LHCN-M2 (cell line): ENCODE measurements around the gene RPS17. TPM values are rescaled to one million over a fixed set of nuclear protein-coding genes. Genes with fewer than 3 reads are reported as not detected.

Experiments
- DNase-seq: peaks from one replicate; pipeline ENCODE4 v3.0.0-alpha.2; 2012; ENCODE audit warnings: low read depth
- polyA plus RNA-seq: library from polyadenylated mRNA; unstranded; fragments of >200 nt; gene quantifications from one replicate; pipeline ENCODE4 v1.2.1, GENCODE V29; 2012; ENCODE audit warnings: missing spikeins
- total RNA-seq: library from RNA; depleted of rRNA; stranded (reverse); fragments of >200 nt; gene quantifications from 2 replicates; pipeline ENCODE4 v1.2.3, GENCODE V29; 2014; rRNA removed

Gene RPS17
- 1,978 and 2,526 TPM in 2 replicates for total RNA-seq
- polyA plus RNA-seq: 3,918 TPM

DNA sequence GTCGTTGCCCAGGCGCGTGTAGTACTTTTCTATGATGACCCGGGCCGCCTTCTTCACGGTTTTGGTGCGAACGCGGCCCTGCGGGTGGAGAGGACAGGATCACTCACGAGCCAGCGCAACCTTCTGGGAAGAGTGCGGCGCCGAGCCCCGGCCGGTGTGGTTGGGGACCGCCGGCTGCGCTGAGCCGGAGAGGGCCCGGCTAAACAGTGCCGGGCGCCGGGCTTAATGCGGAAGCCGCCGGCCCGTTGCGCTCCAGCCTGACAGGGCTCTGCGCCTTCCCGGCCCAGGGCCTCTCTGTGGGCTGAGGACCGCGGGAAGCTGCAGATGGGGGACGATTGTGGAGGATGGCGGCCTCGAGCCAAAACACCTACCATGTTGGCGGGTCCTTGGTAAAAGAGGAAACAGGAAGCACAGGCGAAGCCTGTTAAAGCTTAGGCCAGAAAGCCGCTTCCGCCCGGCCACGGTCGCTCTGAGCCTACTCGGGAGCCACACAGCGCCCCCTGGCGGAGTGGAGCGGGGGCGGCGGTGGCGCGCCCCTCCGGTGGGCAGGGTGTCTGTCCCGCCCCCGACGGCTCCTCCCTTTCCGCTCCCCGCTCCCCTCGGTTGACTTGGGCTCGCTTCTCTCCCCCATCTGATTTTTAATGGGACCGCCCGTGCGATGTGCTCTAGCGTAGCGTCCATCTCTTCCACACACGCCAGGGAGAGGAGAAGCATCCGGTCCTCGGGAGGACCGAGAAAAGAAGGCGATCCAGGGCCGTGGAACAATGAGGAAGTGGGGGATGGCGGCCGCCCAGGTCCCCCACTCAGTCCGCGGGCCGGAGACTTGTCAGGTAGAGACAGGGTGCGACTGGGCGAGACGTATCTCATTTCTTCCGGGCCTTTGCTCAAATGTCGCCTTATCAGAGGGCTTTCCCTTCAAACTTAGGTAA lies at the start of gene RPS17:
Gene RPS17 (minus strand): TSS at position 403 of the 929 bp plus-strand sequence. CDS start 29 bp downstream, at position 374.
- DNase-seq: peak; percentile 95

DNA sequence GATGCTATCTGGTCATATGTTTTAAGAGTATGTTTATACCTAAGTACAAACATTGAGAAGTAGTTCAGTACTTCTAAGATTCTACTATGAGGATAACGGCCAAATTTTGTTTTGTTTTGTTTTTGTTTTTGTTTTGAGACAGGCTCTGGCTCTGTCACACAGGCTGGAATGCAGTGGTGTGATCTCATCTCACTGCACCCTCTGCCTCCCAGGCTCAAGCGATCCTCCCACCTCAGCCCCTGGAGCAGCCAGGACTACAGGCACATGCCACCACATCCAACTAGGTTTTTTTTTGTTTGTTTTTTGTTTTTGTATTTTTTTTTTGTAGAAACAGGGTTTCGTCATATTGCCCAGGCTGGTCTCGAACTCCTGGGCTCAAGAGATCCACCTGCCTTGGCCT lies 47.5 kb upstream of the RPS17 start:
- no peak for DNase-seq

DNA sequence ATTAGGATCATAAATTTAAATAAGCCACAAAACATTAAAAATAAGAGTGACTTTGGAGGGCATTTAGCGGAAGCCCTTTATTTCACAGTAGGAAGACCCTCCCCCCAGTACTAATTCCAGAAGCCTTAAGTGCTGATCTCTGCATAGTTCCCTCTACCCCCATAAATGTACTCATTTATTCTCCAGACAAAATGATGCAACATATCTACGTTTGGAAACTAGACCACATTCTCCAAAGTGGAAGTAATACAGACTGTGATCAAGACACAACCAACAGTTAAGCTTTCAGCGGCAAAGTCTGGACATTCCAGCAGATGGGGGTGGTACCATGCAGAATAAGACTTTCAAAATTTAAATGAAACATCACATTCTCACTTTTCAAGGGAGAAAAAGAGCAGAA lies 44.8 kb upstream of the RPS17 start:
- DNase-seq: no peak

DNA sequence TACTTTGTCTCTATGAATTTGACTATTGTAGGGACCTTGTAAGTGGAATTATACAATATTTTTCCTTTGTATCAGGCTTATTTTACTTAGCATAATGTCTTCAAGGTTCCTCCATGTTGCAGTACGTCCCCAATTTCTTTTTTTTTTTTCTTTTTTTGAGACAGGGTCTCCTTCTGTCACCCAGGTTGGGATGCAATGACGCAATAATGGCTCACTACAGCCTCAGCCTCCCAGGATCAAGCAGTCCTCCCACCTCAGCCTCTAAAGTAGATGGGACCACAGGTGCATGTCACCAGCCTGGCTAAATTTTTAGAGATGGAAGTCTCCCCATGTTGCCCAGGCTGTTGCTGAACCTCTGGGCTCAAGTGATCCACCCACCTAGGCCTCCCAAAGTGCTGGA lies 40.5 kb upstream of the RPS17 start:
- no peak for DNase-seq

DNA sequence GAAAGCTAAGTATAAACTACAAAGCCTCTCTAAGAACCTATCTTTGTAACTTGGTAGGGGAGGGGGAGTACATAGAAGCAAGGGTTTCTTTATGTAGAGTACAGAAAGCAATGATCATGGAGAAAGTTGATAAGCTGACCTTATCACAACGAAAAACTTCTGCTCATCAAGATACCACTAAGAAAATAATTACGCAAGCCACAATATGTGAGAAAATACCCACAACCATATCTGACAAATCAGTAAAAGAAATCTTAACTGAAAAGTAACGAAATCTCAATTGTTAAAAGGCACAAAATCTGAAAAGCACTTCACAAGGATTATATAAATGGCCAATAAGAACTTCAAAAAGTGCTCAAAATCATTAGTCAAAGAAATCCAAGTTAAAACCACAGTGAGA lies 35.1 kb upstream of the RPS17 start:
- no peak for DNase-seq

DNA sequence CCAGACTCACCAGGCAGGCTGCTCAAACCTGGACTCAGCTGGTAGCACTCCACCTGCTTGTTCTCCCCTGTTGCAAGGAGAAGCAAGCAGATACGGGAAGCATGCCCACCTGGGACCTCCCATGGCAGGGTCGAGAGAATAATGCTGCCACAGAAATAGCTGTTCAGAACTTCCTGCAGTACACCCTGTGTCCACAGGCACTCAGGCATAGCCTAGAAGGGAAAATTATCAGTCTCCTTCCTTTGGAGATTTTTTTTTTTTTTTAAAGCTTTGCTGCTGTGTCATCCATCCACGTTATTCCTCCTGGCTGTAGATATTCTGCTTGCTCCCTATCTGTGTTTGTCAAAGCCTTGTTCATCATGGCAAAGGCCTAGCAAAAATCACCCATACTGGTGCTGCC lies 32.7 kb upstream of the RPS17 start:
- DNase-seq: no peak

DNA sequence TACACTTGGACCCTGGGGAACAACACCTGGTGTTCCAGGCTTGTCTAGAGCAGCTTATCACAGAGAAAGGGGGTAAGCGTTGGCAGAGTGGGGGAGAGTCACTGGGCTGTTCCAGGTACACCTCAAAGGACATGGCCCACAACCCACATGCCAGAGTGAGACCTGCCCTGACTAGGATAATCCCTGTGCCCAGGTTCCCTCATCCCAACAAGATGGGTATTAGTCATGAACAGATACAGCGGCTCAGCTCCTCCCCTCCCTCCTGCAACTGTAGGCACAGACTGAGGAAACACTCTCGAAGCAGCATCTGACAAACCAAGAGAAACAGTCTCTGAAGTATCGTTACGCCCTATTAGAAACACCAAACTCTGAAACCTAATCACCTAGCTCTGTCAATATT lies 32.1 kb upstream of the RPS17 start:
- no peak for DNase-seq

DNA sequence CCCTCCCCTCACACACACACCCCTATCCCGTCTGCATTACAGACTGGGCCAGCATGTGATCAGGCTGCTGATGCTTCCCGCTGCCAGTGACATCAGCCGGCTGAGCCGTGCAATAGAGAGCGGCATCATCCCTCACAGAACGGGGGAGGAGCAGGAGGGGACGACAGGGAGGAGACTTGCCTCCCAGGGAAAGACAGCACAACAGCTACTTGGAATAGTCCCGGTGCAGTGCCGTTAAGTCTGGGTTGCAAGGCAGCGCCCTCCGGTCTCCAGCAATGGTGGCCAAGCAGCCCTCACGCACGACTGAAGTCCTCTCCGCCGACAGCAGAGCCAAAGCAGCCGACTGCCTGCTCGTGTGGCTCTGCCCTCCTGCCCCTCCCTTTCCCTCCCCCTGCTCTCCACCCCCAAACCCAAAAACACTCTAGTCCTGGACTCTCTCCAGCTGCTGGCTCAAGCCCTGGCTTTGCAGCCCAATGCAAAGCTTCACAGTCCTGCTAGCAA lies 31.5 kb upstream of the RPS17 start:
- DNase-seq: peak; percentile 72

DNA sequence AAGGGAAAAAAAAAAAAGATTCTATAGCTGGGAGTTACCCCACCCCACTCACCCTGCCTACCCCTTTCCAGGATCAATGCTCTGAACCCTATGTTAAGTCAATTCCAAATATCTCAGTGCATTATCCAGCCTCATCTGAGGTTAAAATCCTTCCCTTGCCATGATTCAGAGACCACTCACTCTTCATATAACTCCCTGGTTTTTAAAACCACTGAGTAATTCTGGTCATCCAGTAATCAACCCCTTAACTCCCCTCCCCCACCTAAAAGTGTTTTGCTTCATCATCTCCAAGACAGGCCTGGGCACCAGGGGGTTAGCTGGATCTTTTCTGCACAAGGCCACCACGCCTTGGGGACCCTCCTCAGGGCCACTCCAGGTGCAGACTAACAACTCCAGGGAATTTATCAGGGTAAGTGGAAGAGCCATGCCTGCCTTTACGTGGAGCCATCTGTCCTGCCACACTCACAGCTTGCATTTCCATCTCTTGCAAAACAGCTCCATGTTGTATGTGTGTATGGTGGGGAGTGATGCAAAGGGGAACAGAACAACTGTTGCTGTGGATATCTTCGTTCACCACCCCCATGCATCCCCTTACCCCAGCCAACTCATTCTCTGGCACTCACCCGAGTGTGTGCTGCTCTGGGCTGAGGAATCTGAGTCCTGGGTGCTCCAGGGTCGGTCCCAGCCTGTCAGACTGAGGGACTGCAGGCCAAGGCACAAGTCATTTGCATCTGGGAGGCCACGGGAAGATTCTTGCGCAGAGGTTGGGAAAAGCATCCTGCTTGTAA lies 30.7 kb upstream of the RPS17 start:
- peak; percentile 62 for DNase-seq

DNA sequence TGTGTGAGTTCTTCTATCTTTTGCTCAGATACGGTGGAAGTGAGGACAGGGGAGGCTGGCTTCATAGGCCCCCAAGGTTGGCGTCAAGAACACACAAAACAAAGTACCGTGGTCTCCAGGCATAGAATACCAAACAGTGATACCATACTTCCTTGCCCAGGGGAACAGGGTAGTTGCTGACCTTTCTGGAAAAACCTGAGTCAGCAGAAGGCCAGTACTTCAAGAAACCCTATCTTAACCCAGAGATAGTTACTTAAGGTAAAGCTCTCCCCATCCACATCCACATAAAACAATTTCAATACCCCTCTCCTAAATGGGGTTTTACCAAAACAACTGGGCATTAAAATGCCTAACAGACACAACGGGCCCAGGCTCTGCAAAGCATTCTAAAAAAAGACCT lies 29.6 kb upstream of the RPS17 start:
- no peak for DNase-seq

DNA sequence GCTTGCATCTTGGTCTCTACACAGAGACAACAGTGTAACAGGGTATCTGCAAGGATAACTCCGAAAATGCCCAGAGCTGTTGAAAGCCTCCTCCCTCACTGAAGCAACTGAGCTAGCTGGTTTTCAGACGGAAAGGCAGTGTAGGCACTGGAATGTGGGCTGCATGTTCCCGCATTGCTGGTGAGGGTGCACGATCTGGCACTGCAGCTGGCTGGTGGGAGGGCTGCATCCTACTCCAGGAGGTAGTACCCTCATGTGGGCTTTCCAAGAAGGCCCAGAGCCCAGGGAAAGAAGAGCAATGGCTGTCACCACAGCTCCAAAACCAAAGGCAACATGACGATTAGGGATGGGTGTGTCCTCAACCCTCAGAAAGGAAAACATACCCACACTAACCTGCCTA lies 28.7 kb upstream of the RPS17 start:
- no peak for DNase-seq

DNA sequence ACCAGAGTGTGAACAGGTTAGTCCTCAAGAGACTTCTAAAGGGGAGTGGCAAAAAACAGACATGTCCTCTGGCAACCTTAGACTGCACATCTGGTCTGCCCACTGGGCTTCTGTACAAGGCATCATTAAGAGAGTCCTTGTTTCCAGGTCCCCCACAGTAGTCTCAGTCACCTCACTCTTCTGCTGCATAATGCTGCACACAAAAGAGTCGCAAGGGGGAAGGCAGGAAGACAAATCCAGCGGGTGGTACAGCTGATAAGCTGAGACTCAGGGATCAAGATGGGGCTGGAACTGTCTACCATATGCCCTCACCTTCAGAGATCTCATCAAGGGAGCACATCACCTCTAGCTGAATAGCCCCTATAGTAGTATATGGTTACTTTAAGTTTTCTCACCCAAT lies 27.4 kb upstream of the RPS17 start:
- no peak for DNase-seq

DNA sequence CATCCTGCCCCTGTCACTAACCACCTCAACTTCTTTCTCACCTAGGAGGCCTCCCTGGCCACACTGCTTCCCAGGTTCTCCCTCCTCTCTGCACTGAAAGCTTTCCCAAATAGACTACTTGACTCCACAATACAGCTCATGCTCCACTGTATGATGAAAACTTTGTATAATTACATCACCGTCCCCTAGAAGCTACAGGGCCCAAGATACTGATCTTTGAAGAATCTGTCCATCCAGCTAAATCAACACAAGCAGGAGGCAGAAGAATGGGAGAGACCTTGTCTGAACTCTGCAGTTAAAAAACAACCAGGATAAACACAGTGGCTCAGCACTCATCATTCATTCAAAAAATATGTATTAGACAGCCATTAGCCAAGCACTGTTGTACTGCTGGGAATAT lies 26.4 kb upstream of the RPS17 start:
- no peak for DNase-seq

DNA sequence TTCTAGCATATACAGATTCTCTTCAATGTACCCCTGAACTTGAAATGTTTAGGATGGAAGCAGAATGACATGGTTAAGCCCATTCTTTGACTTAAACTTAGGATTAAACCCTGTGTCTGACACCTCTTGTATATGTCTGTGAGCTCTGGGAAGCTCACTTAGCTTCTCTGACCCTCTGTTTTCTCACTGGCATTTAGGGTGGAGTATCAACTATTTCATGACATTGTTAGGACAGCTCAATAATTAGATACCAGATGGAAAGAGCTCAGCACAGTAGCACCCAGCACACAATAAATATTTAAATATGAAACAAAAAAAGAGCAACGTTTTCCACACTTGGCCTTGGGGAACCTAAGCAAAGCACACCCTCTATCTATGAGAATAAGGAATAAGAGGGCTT lies 18.2 kb upstream of the RPS17 start:
- no peak for DNase-seq

DNA sequence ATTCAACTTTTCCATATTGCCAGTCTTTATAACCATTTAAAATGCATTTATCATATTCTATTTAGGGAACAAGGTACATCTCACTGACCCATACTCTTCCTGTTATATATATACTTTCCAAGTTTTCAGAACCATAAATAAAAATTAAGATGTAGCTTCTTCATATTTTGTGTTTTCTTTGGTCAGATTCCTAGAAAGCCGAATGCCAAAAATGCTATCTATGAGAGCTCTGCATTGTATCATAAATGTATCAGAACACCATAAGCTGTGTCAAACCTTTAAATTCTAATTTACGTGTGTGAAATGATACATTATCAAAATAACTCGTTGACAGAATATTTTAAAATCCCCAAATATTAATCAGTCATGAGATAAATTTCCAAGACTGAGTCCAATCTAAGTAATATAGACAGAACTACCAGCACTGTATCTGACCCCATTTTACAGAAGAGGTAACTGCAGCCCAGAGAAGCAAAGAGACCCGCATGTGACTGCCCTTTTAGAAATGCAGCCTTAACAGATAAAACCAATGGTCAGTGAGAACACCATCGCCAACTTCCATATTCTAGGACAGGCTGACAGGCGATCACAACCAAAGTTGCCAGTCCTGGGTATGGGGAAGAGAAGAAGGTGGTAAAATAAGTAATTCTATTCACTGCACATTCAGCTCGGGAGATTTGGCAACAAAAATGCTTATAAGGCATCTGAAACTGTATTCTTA lies 16.2 kb upstream of the RPS17 start:
- DNase-seq: no peak

DNA sequence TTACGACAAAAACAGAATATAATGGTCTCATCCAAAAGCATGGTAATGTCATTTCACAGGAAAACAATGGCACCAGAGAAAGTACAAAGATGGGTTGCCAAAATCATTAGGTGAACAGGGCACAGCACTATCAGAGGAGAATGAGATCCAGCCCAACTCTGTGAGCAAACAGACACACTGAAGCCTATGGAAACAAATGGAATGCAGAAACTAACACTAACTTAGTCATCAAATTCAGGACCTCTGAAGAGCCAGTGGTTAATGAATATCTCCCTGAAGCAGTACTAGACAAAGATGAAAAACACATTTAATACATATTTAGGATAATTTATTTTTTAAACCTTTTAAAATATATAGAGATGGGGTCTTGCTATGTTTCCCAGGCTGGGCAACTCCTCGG lies 14.6 kb upstream of the RPS17 start:
- DNase-seq: no peak

DNA sequence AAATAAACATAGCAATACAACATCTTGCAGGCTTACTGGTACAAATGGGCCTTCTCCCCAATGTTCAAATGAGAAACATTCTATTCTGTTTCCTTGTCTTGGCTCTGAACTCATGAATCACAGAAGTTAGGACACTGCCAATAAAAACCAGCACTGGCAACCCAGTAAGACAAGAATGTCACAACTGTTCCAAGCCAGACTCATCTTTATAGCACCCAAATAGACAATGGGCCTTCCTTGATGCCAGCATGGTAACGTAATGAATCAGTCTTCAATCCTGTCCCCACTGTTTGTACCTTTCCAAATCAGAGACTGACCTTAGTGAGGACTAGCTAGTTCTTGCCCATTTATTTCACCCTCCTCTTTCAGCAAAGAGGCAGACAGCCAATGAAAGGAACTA lies 14.1 kb upstream of the RPS17 start:
- DNase-seq: peak; percentile 24

DNA sequence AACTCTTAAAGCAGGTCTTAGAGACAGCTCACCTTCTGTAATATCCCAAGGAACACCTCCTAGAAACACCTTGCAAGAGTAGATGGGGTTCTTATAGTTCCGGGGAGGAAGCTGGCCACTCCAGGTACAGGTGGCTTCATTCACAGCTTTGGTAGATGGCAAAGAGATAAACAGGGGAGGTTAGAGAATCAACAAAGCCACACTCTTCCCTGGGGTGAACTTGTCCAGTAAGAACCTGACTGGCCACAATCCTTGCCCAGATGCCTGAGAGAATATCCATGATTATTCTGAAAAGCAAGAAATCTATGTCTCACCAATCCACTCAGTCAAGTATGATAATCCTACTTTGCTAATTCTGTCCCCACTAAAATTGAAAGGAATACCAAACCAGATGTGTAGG lies 13.6 kb upstream of the RPS17 start:
- no peak for DNase-seq

DNA sequence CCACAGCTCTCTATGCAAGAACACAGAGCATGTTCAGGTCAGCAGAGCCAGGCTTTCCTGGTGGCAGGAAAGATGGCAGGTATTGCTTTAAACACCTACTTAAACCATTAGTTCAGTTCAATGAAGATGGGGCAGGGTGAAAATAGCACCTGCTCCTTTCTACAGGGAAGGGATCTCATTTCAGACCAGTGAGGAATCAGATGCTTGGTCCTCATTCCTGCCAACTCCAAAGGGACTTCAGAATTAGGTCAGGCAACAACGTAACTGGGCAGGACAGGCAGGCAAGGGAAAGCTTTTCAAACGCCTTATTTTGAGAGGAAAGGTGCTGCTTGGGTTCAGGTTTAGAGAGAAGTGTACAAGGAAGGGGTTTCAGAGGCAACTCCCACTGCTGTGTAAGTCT lies 12.6 kb upstream of the RPS17 start:
- no peak for DNase-seq

DNA sequence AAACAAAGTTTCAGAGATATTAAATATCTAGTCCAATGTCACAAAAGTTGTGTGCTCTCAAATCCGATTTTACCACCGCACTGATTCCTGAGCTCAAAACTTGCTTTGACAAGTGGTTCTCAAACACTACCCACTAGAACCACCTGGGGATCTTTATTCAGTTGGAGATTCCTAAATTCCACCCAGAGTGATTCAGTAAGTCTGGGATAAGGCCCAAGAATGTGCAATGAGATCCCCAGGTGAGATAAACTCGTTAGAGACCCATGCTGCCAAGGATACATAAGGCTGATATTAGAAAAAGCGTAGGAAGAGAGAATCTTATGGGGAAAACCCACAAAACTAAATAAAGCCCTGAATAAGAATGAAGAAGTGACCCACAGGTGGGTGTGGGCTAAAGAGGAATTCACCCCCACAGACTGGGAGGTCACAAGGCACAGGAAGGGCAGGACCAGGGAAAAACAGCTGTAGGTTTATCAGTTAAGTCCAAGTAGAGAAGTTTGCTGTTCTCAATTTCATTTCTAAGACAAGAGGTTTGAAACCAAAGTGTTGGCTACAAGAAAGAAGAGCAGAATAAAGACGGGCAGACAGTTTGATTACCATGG lies 11.5 kb upstream of the RPS17 start:
- no peak for DNase-seq

DNA sequence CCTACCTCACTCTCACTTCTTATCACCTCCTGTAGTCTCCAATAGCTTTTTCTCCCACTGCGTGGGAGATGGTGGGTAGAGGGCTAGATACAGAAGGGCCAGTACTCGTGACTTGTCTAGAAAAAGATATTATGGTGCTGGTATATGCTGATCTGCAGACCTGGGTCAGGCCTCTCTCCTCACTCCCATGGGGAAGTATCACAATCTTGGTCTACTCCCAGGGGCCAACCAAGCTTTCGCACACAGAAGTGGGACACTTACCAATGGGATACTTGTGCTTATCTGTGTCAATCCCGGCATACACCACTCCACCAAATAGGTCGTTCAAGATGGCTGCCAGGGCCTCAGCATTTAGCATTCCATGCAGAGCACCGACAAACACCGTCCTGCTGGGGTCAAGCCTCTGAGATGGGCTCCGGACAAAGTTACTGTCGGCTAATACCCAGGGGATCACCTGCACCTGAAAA lies 9.0 kb upstream of the RPS17 start:
- DNase-seq: no peak
